Measurements from ENCODE around the gene RAB24.
A peak's percentile ranks its signal among the peaks of the same experiment; 100 is the strongest.
"Not testable (repeated sequence)": the region's sequence is repeated elsewhere in the genome, so short reads cannot be mapped to it uniquely, and the experiment has no call there.

Gene RAB24

DNA sequence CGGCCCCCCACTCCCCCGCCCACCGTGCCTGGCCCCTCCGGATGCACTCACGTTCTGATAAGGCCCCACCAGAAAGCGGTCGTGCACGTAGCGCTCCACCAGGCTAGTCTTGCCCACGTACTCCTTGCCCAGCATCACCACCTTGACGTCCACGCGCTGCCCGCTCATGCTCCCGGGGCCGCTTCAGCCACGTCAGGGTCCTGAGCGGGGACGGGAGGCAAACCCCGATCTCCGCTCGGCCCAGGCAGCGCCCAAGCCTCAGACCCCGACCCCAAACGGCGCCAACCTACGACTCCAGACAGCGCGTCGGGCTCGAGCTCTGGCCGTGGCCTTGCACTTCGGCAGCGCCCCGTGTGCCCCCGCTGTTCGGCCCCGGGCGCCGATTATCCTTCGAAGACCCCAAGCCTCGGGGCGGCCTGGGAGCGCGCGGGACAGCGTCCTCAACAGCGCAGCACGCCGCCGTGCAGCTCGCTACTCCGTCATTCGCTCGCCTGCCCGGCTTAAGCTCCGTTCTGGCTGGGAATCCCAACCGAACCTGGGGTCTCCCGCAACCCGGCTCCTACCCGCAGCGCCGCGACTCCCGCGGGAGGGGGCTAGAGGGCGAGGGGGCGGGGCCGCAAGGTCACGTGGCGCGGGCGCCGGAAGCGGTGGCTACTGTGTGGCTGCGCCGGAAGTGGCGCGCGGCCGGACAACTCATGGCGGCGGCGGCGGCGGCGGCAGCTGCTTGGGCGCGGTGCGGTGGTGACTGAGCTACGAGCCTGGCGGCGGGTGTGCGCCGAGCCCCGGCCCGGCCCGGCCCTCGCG lies at the start of gene RAB24, which contains the start of gene PRELID1:
Gene RAB24 (minus strand): TSS at position 599 of the 804 bp plus-strand sequence. CDS start 431 bp downstream, at position 168.
Gene PRELID1 (plus strand): TSS at position 679 of the 804 bp plus-strand sequence. CDS start 187 bp downstream, outside the sequence.
- DNase-seq = peak; percentile 90 to 93

- DNase-seq = no peak
Observed at GRCh38 chr5:177353093-177353492, 49.6 kb upstream of the RAB24 start.

- DNase-seq = peak; percentile 94 to 95
Observed at GRCh38 chr5:177351392-177352329, 48.1 kb upstream of the RAB24 start, which contains the start of gene LMAN2. TSS of gene LMAN2 (minus strand) at chr5:177351668. CDS start at chr5:177351647, 21 bp downstream.

- no peak for DNase-seq
Observed at GRCh38 chr5:177350776-177351391, 47.4 kb upstream of the RAB24 start.

DNA sequence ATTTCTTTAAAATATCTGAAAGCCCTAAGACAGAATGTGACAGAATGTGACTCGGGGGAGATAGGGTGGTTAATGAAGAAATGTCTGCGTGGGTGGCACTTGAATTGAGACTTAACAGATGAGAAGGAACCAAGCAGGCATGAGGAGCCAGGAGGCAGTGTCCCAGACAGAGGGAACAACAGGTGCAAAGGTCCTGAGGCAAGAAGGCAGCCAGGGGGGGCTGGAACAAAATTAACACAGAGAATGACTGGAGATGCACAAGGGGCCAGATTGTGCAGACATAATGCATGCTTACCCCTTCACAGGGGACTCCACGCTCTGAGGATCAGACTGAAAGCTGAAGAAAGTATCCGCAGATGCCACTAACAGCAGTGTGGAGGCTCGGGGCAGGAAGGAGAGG lies 46.2 kb upstream of the RAB24 start:
- no peak for DNase-seq

DNA sequence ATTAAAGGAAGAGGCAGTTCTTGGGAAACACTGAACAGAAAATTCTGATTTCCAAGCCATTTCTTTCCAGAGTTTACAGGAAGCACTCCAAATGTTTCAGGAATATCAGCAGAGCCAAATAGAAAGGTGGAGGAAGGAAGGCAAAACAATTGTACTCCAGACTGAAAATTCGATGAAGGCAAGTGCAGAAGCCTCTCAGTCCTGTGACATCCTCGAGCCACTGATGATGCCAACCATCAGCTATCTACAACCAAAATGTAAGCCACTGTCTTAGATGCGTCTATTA lies 45.8 kb upstream of the RAB24 start:
- DNase-seq = no peak

GRCh38 chr5:177347699-177348098 lies 44.2 kb upstream of the RAB24 start:
- DNase-seq = no peak

GRCh38 chr5:177346820-177347219 lies 43.3 kb upstream of the RAB24 start:
- no peak for DNase-seq

DNA sequence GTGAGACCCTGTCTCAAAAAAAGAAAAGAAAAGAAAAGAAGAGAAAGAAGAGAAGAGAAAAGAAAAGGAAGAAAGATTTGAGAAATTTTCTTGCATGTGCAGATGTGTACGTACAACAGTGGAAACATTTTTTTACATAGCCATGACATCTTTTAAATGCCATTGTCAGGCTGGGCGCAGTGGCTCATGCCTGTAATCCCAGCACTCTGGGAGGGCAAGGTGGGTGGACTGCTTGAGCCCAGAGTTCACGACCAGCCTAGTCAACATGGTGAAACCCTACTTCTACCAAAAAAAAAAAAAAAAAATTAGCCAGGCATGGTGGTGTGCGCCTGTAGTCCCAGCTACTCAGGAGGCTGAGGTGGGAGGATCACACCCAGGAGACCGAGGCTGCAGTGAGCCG lies 41.4 kb upstream of the RAB24 start:
- no peak for DNase-seq

DNA sequence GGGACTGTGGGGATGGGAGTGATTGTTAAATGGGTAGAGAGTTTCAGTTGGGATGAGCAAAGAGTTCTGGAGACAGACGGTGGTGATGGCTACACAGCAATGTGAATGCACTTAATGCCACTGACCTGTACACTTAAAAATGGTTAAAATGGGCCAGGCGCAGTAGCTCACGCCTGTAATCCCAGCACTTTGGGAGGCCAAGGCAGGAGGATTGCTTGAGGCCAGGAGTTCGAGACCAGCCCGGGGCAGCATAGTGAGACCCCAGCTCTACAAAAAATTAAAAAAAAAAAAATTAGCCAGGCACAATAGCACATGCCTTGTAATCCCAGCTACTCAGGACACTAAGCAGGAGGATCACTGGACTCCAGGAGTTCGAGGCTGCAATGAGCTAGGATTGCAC lies 40.3 kb upstream of the RAB24 start:
- DNase-seq = no peak

DNA sequence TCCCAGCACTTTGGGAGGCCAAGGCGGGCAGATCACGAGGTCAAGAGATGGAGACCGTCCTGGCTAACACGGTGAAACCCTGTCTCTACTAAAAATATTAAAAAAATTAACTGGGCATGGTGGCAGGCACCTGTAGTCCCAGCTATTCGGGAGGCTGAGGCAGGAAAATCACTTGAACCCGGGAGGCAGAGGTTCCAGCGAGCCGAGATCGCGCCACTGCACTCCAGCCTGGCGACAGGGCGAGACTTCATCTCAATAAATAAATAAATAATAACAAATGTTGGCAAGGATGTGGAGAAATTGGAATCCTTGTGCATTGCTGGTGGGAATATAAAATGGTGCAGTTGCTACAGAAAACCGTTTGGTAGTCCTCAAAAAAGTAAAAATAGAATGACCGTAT lies 39.5 kb upstream of the RAB24 start:
- DNase-seq = not testable (repeated sequence)

DNA sequence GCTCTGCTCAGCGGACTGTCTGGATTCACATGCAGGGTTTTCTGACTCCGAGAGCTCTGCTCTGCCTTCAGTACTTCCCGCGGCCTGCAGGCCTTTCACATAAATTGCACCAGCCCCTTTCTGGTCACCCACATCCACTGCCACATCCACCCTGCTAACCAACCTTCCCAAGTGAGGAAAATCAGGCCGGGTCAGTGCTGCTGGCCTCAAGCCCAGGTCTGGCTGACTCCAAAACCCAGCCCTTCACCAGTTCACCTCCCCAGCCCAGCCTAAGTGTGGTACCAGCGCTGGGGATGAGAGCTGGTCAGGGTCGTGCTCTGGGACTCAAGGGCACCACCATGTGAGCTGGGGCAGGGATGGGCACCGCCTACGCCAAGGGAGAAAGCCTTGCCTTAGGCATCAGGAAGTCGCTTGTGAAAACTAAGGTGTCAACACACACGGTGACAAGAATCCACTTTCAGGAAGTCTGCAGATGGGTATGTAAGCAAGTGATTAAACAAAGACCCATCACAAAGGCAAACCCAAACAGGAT lies 35.7 kb upstream of the RAB24 start:
- no peak for DNase-seq

GRCh38 chr5:177338251-177339106 lies 35.0 kb upstream of the RAB24 start:
- DNase-seq = no peak

- DNase-seq = no peak
Observed at GRCh38 chr5:177336603-177337494, 33.3 kb upstream of the RAB24 start.

DNA sequence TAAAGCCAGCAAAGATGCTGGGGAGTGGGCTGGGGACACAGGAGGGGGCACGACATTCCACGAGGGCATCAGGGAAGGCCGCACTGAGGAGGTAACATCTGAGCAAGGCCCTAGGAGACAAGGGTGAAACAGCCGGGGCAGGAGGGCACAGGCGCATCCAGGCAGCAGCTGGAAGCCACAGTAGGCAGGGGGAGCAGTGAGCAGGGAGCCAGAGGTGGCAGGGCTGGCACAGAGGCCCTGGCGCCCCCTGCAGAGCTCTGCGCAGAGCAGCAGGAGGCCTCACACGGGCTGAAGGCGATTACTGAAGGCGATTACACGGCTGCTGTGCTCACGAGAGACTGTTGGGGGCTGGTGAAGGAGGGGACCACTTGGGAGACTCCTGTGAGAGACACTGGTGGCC lies 32.6 kb upstream of the RAB24 start:
- DNase-seq = peak in 1 of 2 experiments; percentile 58

- DNase-seq = no peak
Observed at GRCh38 chr5:177335701-177336065, 32.2 kb upstream of the RAB24 start.

- no peak for DNase-seq
Observed at GRCh38 chr5:177334781-177335700, 31.5 kb upstream of the RAB24 start.

GRCh38 chr5:177334155-177334551 lies 30.6 kb upstream of the RAB24 start:
- no peak for DNase-seq

- no peak for DNase-seq
Observed at GRCh38 chr5:177333420-177334154, 30.1 kb upstream of the RAB24 start.
